ENCODE measurements around the gene CASR.
"Not testable (repeated sequence)": the region's sequence is repeated elsewhere in the genome, so short reads cannot be mapped to it uniquely, and the experiment has no call there.

Gene CASR

DNA sequence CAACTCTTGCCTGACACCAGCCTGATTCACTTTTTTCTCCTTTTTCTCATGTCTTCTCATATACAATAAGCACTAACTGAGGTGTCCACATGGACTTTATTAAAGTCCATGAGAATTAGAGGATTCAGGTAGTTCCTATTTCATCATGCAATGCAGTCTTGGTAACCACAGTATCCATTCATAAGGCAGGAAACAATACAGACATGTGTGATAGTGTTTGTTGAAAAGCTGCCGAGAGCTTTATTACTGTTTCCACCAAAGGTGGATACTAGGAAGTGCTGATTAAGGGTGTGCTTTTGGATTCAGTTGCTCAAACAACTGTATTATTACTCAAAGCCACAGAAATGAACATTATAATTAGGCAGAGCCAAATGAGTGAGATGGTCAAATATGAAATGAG is 5.3 kb downstream of the CASR start:
- Mint-ChIP-seq H3K4me1 (peaks cover 3% of the 10 kb centered on the region), H3K36me3 (no peaks in the 10 kb centered on the region), H3K4me3 (no peak overlapping the region), H3K27me3 (peaks cover 20% of the 10 kb centered on the region), H3K27ac (no peak overlapping the region), H3K9me3 (no peaks in the 10 kb centered on the region)
- ATAC-seq (ENCODE audit: low read depth) (no peak), DNase-seq (ENCODE audit: low spot score in 2 of 2) (no peak)

GRCh38 chr3:122189357-122189756 is 5.9 kb downstream of the CASR start:
- DNase-seq (ENCODE audit: low spot score in 2 of 2) = no peak

GRCh38 chr3:122190525-122190924 is 7.1 kb downstream of the CASR start:
- Mint-ChIP-seq H3K4me3 (no peak overlapping the region), H3K9me3 (no peaks in the 10 kb centered on the region), H3K27me3 (peaks cover 15% of the 10 kb centered on the region), H3K36me3 (no peaks in the 10 kb centered on the region), H3K4me1 (no peaks in the 10 kb centered on the region), H3K27ac (no peak overlapping the region)
- ATAC-seq (ENCODE audit: low read depth) = no peak
- no peak for DNase-seq (ENCODE audit: low spot score in 2 of 2)

More at GRCh38 chr3:122189357-122189756, 5.9 kb downstream of the CASR start:
- Mint-ChIP-seq H3K4me3 (no peak overlapping the region), H3K27me3 (peaks cover 17% of the 10 kb centered on the region), H3K4me1 (no peaks in the 10 kb centered on the region), H3K27ac (no peak overlapping the region), H3K9me3 (no peaks in the 10 kb centered on the region), H3K36me3 (no peaks in the 10 kb centered on the region)
- no peak for ATAC-seq (ENCODE audit: low read depth)

GRCh38 chr3:122198966-122199365 is 15.5 kb downstream of the CASR start:
- ATAC-seq (ENCODE audit: low read depth) = no peak
- DNase-seq (ENCODE audit: low spot score in 2 of 2) = no peak
- no peaks in the 10 kb centered on the region for H3K9me3 Mint-ChIP-seq
- no peaks in the 10 kb centered on the region for H3K36me3 Mint-ChIP-seq
- H3K27me3 Mint-ChIP-seq = peaks cover 3% of the 10 kb centered on the region
- H3K4me3 Mint-ChIP-seq = no peak overlapping the region
- H3K4me1 Mint-ChIP-seq = no peaks in the 10 kb centered on the region
- no peak overlapping the region for H3K27ac Mint-ChIP-seq

DNA sequence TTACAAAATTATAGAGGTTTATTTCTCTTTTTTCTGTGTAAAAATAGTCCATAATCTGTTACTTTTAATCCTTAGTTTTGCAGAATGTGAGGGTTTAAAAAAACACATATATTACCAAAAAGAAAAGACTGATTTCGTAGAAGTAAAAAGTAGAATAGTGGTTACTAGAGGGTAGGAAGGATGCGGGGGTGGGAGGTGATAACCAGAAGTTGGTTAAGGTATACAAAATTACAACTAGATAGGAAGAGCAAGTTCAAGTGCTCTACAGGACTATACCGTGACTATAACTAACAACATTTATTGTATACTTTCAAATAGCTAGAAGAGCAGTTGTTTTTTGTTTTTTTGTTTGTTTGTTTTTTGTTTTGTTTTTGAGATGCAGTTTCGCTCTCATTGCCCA is 16.1 kb downstream of the CASR start:
- ATAC-seq (ENCODE audit: low read depth) (no peak), DNase-seq (ENCODE audit: low spot score in 2 of 2) (no peak)
- Mint-ChIP-seq H3K9me3 (no peaks in the 10 kb centered on the region), H3K27ac (no peak overlapping the region), H3K4me3 (no peak overlapping the region), H3K4me1 (no peaks in the 10 kb centered on the region), H3K36me3 (no peaks in the 10 kb centered on the region), H3K27me3 (peaks cover 3% of the 10 kb centered on the region)

- Mint-ChIP-seq H3K4me1 (no peaks in the 10 kb centered on the region), H3K4me3 (no peak overlapping the region)
Measured at GRCh38 chr3:122200661-122201060, 17.2 kb downstream of the CASR start.

GRCh38 chr3:122201476-122201875 is 18.0 kb downstream of the CASR start:
- DNase-seq (ENCODE audit: low spot score in 2 of 2); H3K9me3 Mint-ChIP-seq; H3K36me3 Mint-ChIP-seq; ATAC-seq (ENCODE audit: low read depth); H3K4me3 Mint-ChIP-seq; H3K27ac Mint-ChIP-seq; H3K27me3 Mint-ChIP-seq; H3K4me1 Mint-ChIP-seq: not testable (repeated sequence)

More at GRCh38 chr3:122200661-122201060, 17.2 kb downstream of the CASR start:
- Mint-ChIP-seq H3K27me3 (no peaks in the 10 kb centered on the region), H3K27ac (no peak overlapping the region), H3K9me3 (no peaks in the 10 kb centered on the region), H3K36me3 (no peaks in the 10 kb centered on the region)
- DNase-seq (ENCODE audit: low spot score in 2 of 2) (no peak), ATAC-seq (ENCODE audit: low read depth) (no peak)

- no peak overlapping the region for H3K4me3 Mint-ChIP-seq
- H3K36me3 Mint-ChIP-seq = no peaks in the 10 kb centered on the region
- H3K27ac Mint-ChIP-seq = no peak overlapping the region
- H3K4me1 Mint-ChIP-seq = no peaks in the 10 kb centered on the region
- DNase-seq (ENCODE audit: low spot score in 2 of 2) (no peak), ATAC-seq (ENCODE audit: low read depth) (no peak)
- peaks cover 7% of the 10 kb centered on the region for H3K27me3 Mint-ChIP-seq
- H3K9me3 Mint-ChIP-seq = no peaks in the 10 kb centered on the region
Measured at GRCh38 chr3:122208579-122208978, 25.1 kb downstream of the CASR start.

GRCh38 chr3:122213650-122214049 is 30.2 kb downstream of the CASR start:
- Mint-ChIP-seq H3K9me3 (no peaks in the 10 kb centered on the region), H3K4me3 (no peak overlapping the region), H3K27me3 (peaks cover 13% of the 10 kb centered on the region), H3K36me3 (no peaks in the 10 kb centered on the region), H3K27ac (no peak overlapping the region), H3K4me1 (no peaks in the 10 kb centered on the region)
- no peak for ATAC-seq (ENCODE audit: low read depth)
- no peak for DNase-seq (ENCODE audit: low spot score in 2 of 2)

DNA sequence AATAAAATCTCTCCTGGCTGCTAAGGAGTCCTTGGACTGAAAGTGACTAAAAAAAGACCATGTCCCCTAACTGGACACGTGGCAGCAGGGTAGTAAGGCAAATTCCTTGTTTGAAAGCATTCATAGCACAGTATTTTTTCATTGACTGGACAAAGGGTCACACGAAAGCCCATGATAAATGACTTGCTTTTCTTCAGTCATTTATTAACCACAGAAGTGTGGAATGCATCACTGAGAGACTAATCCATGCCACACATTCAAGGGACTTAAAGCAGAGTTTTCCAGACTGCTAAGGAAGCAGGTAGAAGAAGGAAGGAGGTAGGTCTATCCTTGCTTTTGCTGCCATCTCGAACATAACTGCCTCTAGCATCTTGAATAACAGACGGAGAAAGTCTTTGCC is 31.2 kb downstream of the CASR start:
- peaks cover 12% of the 10 kb centered on the region for H3K27me3 Mint-ChIP-seq
- no peak for ATAC-seq (ENCODE audit: low read depth)
- H3K36me3 Mint-ChIP-seq = no peaks in the 10 kb centered on the region
- no peak overlapping the region for H3K27ac Mint-ChIP-seq
- no peak overlapping the region for H3K4me3 Mint-ChIP-seq
- no peak for DNase-seq (ENCODE audit: low spot score in 2 of 2)
- no peaks in the 10 kb centered on the region for H3K9me3 Mint-ChIP-seq
- no peaks in the 10 kb centered on the region for H3K4me1 Mint-ChIP-seq

GRCh38 chr3:122215592-122216298 is 32.3 kb downstream of the CASR start:
- no peaks in the 10 kb centered on the region for H3K36me3 Mint-ChIP-seq
- H3K27me3 Mint-ChIP-seq = peaks cover 12% of the 10 kb centered on the region
- no peak overlapping the region for H3K4me3 Mint-ChIP-seq
- no peak for DNase-seq (ENCODE audit: low spot score in 2 of 2)
- no peak for ATAC-seq (ENCODE audit: low read depth)
- no peaks in the 10 kb centered on the region for H3K9me3 Mint-ChIP-seq
- H3K4me1 Mint-ChIP-seq = no peaks in the 10 kb centered on the region
- no peak overlapping the region for H3K27ac Mint-ChIP-seq

DNA sequence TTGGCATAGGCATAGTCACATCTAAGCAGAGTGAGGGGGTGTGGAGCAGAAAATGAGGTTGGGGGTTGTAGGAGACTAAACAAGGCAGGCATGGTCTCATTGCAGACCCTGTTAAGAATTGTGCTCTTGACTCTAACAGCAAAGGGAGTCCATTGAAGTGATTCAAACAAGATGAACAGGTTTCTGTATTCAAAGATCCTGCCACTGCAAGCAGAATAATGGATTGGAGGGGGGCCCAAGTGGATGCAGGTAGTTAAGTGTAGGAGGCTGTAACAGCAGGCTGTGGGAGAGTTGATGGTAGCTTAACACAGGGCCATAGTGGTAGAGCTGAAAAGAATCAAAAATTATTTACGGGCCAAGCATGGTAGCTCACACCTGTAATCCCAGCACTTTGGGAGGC is 34.4 kb downstream of the CASR start:
- Mint-ChIP-seq H3K4me3 (no peak overlapping the region), H3K27me3 (peaks cover 12% of the 10 kb centered on the region), H3K4me1 (no peaks in the 10 kb centered on the region), H3K27ac (no peak overlapping the region), H3K36me3 (no peaks in the 10 kb centered on the region), H3K9me3 (peaks cover under 1% of the 10 kb centered on the region)
- no peak for DNase-seq (ENCODE audit: low spot score in 2 of 2)
- ATAC-seq (ENCODE audit: low read depth) = no peak

DNA sequence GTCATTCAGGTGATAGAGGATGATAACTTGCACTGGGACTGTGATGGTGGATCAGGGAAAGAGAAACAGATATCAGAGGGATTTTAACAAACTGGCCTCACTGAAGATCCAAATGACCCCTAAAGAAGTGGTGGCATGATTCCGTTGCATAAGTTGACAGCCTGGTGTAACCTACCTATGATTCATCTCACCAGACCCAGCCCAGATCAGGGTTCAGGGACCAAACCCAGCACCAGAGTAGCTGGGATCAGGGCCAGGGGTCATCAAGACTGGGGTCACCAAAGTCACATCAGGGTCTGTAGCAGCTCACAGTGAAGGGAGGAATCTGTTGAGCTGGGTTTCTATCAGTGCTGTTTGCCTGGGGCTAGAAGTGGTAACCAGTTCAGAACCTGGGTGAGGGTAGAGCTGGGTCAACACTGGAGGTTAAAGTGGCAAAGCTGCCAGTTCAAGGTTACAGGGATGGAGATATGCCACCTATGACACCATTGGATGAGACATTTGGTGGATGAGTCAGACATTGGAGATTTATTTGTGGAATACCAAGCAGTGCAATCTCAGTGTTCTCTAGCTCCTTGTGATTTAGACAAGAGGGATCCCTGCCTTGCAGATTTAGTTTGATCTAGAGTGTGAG is 35.9 kb downstream of the CASR start:
- ATAC-seq (ENCODE audit: low read depth) (no peak), DNase-seq (ENCODE audit: low spot score in 2 of 2) (no peak)
- H3K36me3 Mint-ChIP-seq = no peaks in the 10 kb centered on the region
- no peak overlapping the region for H3K4me3 Mint-ChIP-seq
- no peaks in the 10 kb centered on the region for H3K4me1 Mint-ChIP-seq
- peaks cover 2% of the 10 kb centered on the region for H3K9me3 Mint-ChIP-seq
- H3K27ac Mint-ChIP-seq = no peak overlapping the region
- H3K27me3 Mint-ChIP-seq = peaks cover 12% of the 10 kb centered on the region

DNA sequence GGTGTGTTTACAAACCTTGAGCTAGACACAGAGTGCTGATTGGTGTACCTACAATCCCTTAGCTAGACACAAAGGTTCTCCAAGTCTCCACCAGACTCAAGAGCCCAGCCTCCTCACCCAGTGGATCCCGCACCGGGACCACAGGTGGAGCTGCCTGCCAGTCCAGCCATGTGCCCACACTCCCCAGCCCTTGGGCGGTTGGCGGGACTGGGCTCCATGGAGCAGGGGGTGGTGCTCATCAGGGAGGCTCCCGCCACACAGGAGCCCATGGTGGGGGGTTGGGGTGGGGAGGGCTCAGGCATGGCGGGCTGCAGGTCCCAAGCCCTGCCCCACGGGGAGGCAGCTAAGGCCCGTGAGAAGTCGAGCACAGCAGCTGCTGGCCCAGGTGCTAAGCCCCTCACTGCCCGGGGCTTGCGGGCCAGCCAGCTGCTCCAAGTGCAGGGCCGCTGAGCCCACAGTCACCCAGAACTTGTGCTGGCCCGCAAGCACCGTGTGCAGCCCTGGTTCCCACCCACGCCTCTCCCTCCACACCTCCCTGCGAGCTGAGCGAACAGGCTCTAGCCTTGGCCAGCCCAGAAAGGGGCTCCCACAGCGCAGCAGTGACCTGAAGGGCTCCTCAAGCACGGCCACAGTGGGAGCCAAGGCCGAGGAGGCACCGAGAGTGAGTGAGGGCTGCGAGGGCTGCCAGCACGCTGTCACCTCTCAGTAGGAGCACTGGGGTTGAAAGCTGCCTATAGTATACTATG is 43.7 kb downstream of the CASR start:
- no peaks in the 10 kb centered on the region for H3K27me3 Mint-ChIP-seq
- H3K27ac Mint-ChIP-seq = no peak overlapping the region
- ATAC-seq (ENCODE audit: low read depth) (no peak), DNase-seq (ENCODE audit: low spot score in 2 of 2) (no peak)
- no peaks in the 10 kb centered on the region for H3K36me3 Mint-ChIP-seq
- peaks cover 5% of the 10 kb centered on the region for H3K9me3 Mint-ChIP-seq
- H3K4me3 Mint-ChIP-seq = no peak overlapping the region
- H3K4me1 Mint-ChIP-seq = peaks cover 2% of the 10 kb centered on the region

Data from memory B cell (primary cell).